GM21515 (cell line): Measurements from ENCODE around the gene AVL9.
"Not testable (repeated sequence)": the region's sequence is repeated elsewhere in the genome, so short reads cannot be mapped to it uniquely, and the experiment has no call there.

ENCODE experiments used
- ATAC-seq: cut with Tn5 transposase; IDR thresholded peaks from one replicate; pipeline ENCODE4 v1.9.1; 2021; ENCODE audit not compliant: unreplicated experiment

Gene AVL9

GRCh38 chr7:32586291-32587221 lies 91.3 kb downstream of the AVL9 start:
- no peak for ATAC-seq

- no peak for ATAC-seq
Measured at GRCh38 chr7:32587411-32587948, 92.2 kb downstream of the AVL9 start.

- ATAC-seq = no peak
Measured at GRCh38 chr7:32588657-32589056, 93.4 kb downstream of the AVL9 start.

GRCh38 chr7:32591938-32592337 lies 96.6 kb downstream of the AVL9 start:
- ATAC-seq = no peak

GRCh38 chr7:32592701-32593100 lies 97.4 kb downstream of the AVL9 start:
- no peak for ATAC-seq

- no peak for ATAC-seq
Measured at GRCh38 chr7:32594965-32595490, 99.7 kb downstream of the AVL9 start.

GRCh38 chr7:32601196-32601595 lies 105.9 kb downstream of the AVL9 start:
- not testable (repeated sequence) for ATAC-seq

GRCh38 chr7:32602470-32602869 lies 107.2 kb downstream of the AVL9 start:
- no peak for ATAC-seq

GRCh38 chr7:32603492-32603891 lies 108.2 kb downstream of the AVL9 start:
- not testable (repeated sequence) for ATAC-seq

- ATAC-seq = not testable (repeated sequence)
Measured at GRCh38 chr7:32604047-32604446, 108.8 kb downstream of the AVL9 start.

- no peak for ATAC-seq
Measured at GRCh38 chr7:32605032-32605431, 109.7 kb downstream of the AVL9 start.

- ATAC-seq = no peak
Measured at GRCh38 chr7:32609463-32609862, 114.2 kb downstream of the AVL9 start.

GRCh38 chr7:32611201-32612099 lies 116.2 kb downstream of the AVL9 start:
- no peak for ATAC-seq

GRCh38 chr7:32616625-32617024 lies 121.3 kb downstream of the AVL9 start:
- no peak for ATAC-seq

GRCh38 chr7:32618470-32618869 lies 123.2 kb downstream of the AVL9 start:
- no peak for ATAC-seq

GRCh38 chr7:32618987-32619386 lies 123.7 kb downstream of the AVL9 start:
- no peak for ATAC-seq

GRCh38 chr7:32619416-32619815 lies 124.1 kb downstream of the AVL9 start:
- not testable (repeated sequence) for ATAC-seq

GRCh38 chr7:32631021-32631420 lies 135.7 kb downstream of the AVL9 start:
- no peak for ATAC-seq

- not testable (repeated sequence) for ATAC-seq
Measured at GRCh38 chr7:32631590-32632497, 136.6 kb downstream of the AVL9 start.

- ATAC-seq = not testable (repeated sequence)
Measured at GRCh38 chr7:32633446-32633845, 138.2 kb downstream of the AVL9 start.
